PC-9 (cell line): Measurements from ENCODE around the gene KCNH6. TPM values are rescaled to one million over a fixed set of nuclear protein-coding genes. Genes with fewer than 3 reads are reported as not detected.
A peak's percentile ranks its signal among the peaks of the same experiment; 100 is the strongest.

Experiments
- BruUV-seq: library from RNA; stranded (reverse); fragments of 400-500 nt; replicated peaks from 2 replicates; lab custom pipeline; 2021; lab: Mats Ljungman, UMichigan
- CTCF ChIA-PET: fragments of 300-600 bp; sonication (Branson Sonifier 250); formaldehyde crosslinking; loops from one replicate; lab custom pipeline; 2022; ENCODE audit warnings: antibody characterized with exemption; lab: Charles Lee
- POLR2A ChIA-PET: fragments of 300-600 bp; sonication (Branson Sonifier 250); formaldehyde crosslinking; loops from one replicate; lab custom pipeline; 2022; ENCODE audit warnings: antibody characterized with exemption; ENCODE audit not compliant: unreplicated experiment; lab: Charles Lee
- DNase-seq, 2 experiments: peaks; one replicate each; pipeline versions ENCODE4 v3.0.0 to v3.0.0-alpha.2; 2015 to 2022; ENCODE audit warnings: mixed read lengths in 1 of 2
- H2AFZ ChIP-seq: fragments of 200-600 bp; sonication (generic); 2 replicates; pipeline ENCODE4 v1.8.1; 2017; ENCODE audit warnings: antibody characterized with exemption
- H3F3A ChIP-seq: fragments of 200-600 bp; sonication (generic); 2 replicates; pipeline ENCODE4 v1.8.1; 2017; ENCODE audit warnings: antibody characterized with exemption, mild to moderate bottlenecking, low read depth; ENCODE audit not compliant: insufficient read depth
- H3K27ac ChIP-seq: fragments of 200-600 bp; sonication (generic); 2 replicates; pipeline ENCODE4 v1.6.1; 2016; ENCODE audit warnings: mixed run types
- H3K27me3 ChIP-seq: fragments of 200-600 bp; sonication (generic); 2 replicates; pipeline ENCODE4 v1.6.1; 2016; ENCODE audit warnings: low read depth, mixed run types; ENCODE audit not compliant: insufficient read depth
- H3K36me3 ChIP-seq: fragments of 200-600 bp; sonication (generic); 2 replicates; pipeline ENCODE4 v1.6.1; 2016; ENCODE audit warnings: low read depth, mixed run types
- H3K4me1 ChIP-seq: fragments of 200-600 bp; sonication (generic); replicated peaks from 2 replicates; pipeline ENCODE4 v1.6.1; 2016; ENCODE audit warnings: mixed run types; ENCODE audit not compliant: insufficient read depth
- H3K4me2 ChIP-seq: fragments of 200-600 bp; sonication (generic); 2 replicates; pipeline ENCODE4 v1.6.1; 2017; ENCODE audit warnings: mixed run types
- H3K4me3 ChIP-seq: fragments of 200-600 bp; sonication (generic); 2 replicates; pipeline ENCODE4 v1.6.1; 2016; ENCODE audit warnings: mixed run types
- H3K79me2 ChIP-seq: fragments of 200-600 bp; sonication (generic); 2 replicates; pipeline ENCODE4 v1.6.1; 2017; ENCODE audit warnings: low read depth, mixed run types
- H3K9me2 ChIP-seq: fragments of 200-600 bp; sonication (generic); 2 replicates; pipeline ENCODE4 v1.8.1; 2017; ENCODE audit warnings: mild to moderate bottlenecking; ENCODE audit not compliant: insufficient read depth
- H3K9me3 ChIP-seq: fragments of 200-600 bp; sonication (generic); 2 replicates; pipeline ENCODE4 v1.8.1; 2016; ENCODE audit warnings: low read depth; ENCODE audit not compliant: insufficient read depth
- H4K20me1 ChIP-seq: fragments of 200-600 bp; sonication (generic); 2 replicates; pipeline ENCODE4 v1.8.1; 2017; ENCODE audit not compliant: insufficient read depth
- CTCF ChIP-seq: fragments of 200-600 bp; sonication (generic); conservative IDR thresholded peaks from 2 replicates; pipeline ENCODE4 v1.6.1; 2017; ENCODE audit warnings: mixed run types, antibody characterized with exemption, mild to moderate bottlenecking, moderate library complexity
- EZH2 ChIP-seq: fragments of 200-600 bp; sonication (generic); IDR thresholded peaks from 2 replicates; pipeline ENCODE4 v1.8.0; 2017; ENCODE audit warnings: antibody characterized with exemption, low read depth
- intact Hi-C: fragments of 100-400 bp; cut with micrococcal nuclease; formaldehyde crosslinking; loops from one replicate; pipeline ENCODE4 v1.10.0; 2022; ENCODE audit not compliant: unreplicated experiment
- total RNA-seq: library from RNA; stranded (reverse); gene quantifications from 2 replicates; pipeline ENCODE4 v1.2.3, GENCODE V29; 2021

The KCNH6 gene
- total RNA-seq, 1 experiment from 2014 or later: not detected

DNA sequence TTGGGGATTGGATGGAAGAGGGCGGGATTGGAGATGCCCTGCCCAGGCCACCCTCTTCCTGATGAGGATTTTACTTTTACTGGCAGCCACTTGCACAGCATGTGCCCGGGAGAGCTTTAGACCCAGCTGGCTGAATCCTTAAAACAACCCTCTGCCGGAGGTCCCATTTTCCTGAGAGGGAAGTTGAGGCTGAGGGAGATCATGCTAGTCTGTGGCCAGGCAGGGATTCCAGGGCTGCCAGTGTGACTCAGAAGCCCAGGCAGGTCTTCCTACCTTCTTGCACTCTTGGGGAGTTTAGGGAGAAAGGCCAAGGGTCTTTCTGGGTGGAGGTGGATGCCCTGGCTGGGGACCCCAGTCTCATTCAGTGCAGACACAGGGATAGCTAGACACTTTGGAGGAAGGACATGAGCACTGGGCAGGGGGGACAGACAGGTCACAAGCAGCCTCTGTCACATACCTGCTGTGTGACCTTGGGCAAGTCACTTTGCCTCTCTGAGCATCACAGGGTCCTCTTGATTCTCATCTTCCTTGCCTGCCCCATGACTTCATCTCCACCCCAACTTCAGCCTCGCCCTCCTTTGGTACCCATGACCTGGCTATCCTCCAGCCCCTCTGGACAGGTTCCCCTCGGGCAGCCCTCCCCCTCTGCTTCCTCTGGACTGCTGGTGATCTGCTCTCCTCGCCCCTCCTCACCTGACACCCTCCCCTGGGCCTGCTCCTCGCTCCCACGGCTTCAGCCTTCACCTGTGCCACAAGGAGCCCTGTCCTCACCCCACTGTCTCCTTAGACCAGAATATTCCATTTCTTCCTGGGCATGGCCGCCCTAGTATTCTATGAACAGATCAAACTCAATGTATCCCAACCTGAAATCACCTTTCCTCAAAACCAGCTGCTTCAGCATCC is 15.8 kb downstream of the KCNH6 start:
- no peaks in the 10 kb centered on the region for H3K36me3 ChIP-seq
- ChIA-PET CTCF (no interaction called here), POLR2A (no interaction called here)
- no peak for TF ChIP-seq CTCF
- TF ChIP-seq EZH2: no peak
- BruUV-seq: no TSS peak
- H3K9me3 ChIP-seq: no peaks in the 10 kb centered on the region
- H2AFZ ChIP-seq: no peak overlapping the region
- no peak for DNase-seq
- H3K9me2 ChIP-seq: no peaks in the 10 kb centered on the region
- H3K27ac ChIP-seq: no peak overlapping the region
- H3K4me3 ChIP-seq: no peak overlapping the region
- H4K20me1 ChIP-seq: no peaks in the 10 kb centered on the region
- H3F3A ChIP-seq: no peaks in the 10 kb centered on the region
- no peaks in the 10 kb centered on the region for H3K27me3 ChIP-seq
- intact Hi-C loops: no loop called here
- H3K4me1 ChIP-seq: peaks cover 11% of the 10 kb centered on the region; the same call in 1 of the 2 replicates
- no peak overlapping the region for H3K4me2 ChIP-seq
- H3K79me2 ChIP-seq: no peaks in the 10 kb centered on the region

DNA sequence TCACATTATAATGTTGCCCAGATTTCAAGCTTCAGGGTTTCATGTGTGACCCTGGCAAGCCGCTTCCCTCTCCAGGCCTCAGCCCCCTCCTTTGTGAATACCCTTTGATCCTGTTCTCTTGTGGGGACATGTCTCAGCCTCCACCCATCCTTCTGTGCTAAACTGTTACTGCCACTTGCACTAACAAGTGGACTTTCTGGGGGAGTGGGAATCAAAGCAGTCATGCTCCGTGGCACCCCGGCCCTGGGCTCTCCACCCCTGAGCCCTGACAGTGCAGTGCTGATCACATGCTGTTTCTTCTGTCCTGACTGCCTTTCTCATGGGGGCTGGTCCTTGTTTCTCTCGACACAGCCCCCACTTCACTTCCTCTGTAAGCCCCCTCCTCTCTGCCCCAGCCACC is 17.4 kb downstream of the KCNH6 start:
- H2AFZ ChIP-seq: no peak overlapping the region
- ChIA-PET POLR2A (no interaction called here), CTCF (no interaction called here)
- no peak overlapping the region for H3K4me3 ChIP-seq
- no peaks in the 10 kb centered on the region for H3K27me3 ChIP-seq
- H3K4me1 ChIP-seq: peaks cover 11% of the 10 kb centered on the region; the same call in 1 of the 2 replicates
- H3K4me2 ChIP-seq: no peak overlapping the region
- H3F3A ChIP-seq: no peaks in the 10 kb centered on the region
- H3K27ac ChIP-seq: no peak overlapping the region
- no peaks in the 10 kb centered on the region for H3K79me2 ChIP-seq
- no peak for DNase-seq
- no TSS peak for BruUV-seq
- H3K9me3 ChIP-seq: no peaks in the 10 kb centered on the region
- H3K9me2 ChIP-seq: no peaks in the 10 kb centered on the region
- intact Hi-C loops: no loop called here
- TF ChIP-seq CTCF: no peak
- TF ChIP-seq EZH2: no peak
- H3K36me3 ChIP-seq: no peaks in the 10 kb centered on the region
- H4K20me1 ChIP-seq: no peaks in the 10 kb centered on the region

DNA sequence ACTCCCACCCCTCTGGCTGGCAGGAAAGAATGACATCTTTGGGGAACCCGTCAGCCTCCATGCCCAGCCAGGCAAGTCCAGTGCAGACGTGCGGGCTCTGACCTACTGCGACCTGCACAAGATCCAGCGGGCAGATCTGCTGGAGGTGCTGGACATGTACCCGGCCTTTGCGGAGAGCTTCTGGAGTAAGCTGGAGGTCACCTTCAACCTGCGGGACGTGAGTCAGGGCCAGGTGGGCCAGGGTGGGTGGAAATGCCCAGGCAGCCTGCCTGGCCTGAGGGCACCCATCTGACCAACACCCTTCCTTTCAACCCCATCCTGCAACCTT is 19.0 kb downstream of the KCNH6 start:
- H3K79me2 ChIP-seq: no peaks in the 10 kb centered on the region
- POLR2A ChIA-PET: no interaction called here
- H3K27ac ChIP-seq: no peak overlapping the region
- no TSS peak for BruUV-seq
- H3K27me3 ChIP-seq: no peaks in the 10 kb centered on the region
- intact Hi-C loops: no loop called here
- peak overlapping the region; percentile 34; the same call in 1 of the 2 replicates for H3K4me2 ChIP-seq
- no peak overlapping the region for H2AFZ ChIP-seq
- H4K20me1 ChIP-seq: no peaks in the 10 kb centered on the region
- H3F3A ChIP-seq: no peaks in the 10 kb centered on the region
- TF ChIP-seq CTCF (no peak), EZH2 (no peak)
- H3K36me3 ChIP-seq: no peaks in the 10 kb centered on the region
- no peak for DNase-seq
- H3K9me3 ChIP-seq: no peaks in the 10 kb centered on the region
- no peak overlapping the region for H3K4me3 ChIP-seq
- H3K9me2 ChIP-seq: no peaks in the 10 kb centered on the region
- CTCF ChIA-PET: no interaction called here
- H3K4me1 ChIP-seq: peaks cover 11% of the 10 kb centered on the region; the same call in 1 of the 2 replicates
